ENCODE measurements around the gene MED25. TPM values are rescaled to one million over a fixed set of nuclear protein-coding genes. Genes with fewer than 3 reads are reported as not detected.

The MED25 gene
- polyA plus RNA-seq, 2 of the 4 experiments (the other 2 are of a cell fraction): 20.4 to 40.1 TPM

GRCh38 chr19:49803529-49803856 lies 14.6 kb upstream of the MED25 start:
- ChIA-PET CTCF (no interaction called here), POLR2A (no interaction called here)
- no peak overlapping the region for H3K4me2 ChIP-seq
- DNase-seq (ENCODE audit: low read depth in 1 of 2, low spot score in 1 of 2) (no peak), FAIRE-seq (no peak), ATAC-seq (no peak)
- H3K4me3 ChIP-seq: no peak overlapping the region
- WGBS (ENCODE audit: missing lambda C conversion rate): 92% methylated on average over 6 of the region's 6 CpGs
- H3K9me3 ChIP-seq: no peaks in the 10 kb centered on the region
- no peak overlapping the region for H3K27ac ChIP-seq
- no peak for TF ChIP-seq POLR2A (IDR thresholded peaks at IDR 0.05; ENCODE audit: low read length)
- TF ChIP-seq ELK1 (IDR thresholded peaks at IDR 0.05; ENCODE audit: low read depth, low read length): no peak
- no peak for TF ChIP-seq TP53 (CRISPR knock-in tag; IDR thresholded peaks at IDR 0.05)
- TF ChIP-seq JUNB (IDR thresholded peaks at IDR 0.05): no peak
- TF ChIP-seq ZFP36 (IDR thresholded peaks at IDR 0.05; ENCODE audit: borderline replicate concordance, partially characterized antibody): no peak
- TF ChIP-seq ZC3H11A (IDR thresholded peaks at IDR 0.05): no peak
- no peak for TF ChIP-seq FOXS1 (CRISPR knock-in tag; IDR thresholded peaks at IDR 0.05)
- TF ChIP-seq RFX5 (IDR thresholded peaks at IDR 0.05): no peak
- no peak for TF ChIP-seq USF2 (IDR thresholded peaks at IDR 0.05)
- TF ChIP-seq EP300 (IDR thresholded peaks at IDR 0.05): no peak
- no peak for TF ChIP-seq HDAC2 (IDR thresholded peaks at IDR 0.05)
- TF ChIP-seq CBX2 (IDR thresholded peaks at IDR 0.05; ENCODE audit: borderline replicate concordance, low read depth): no peak
- TF ChIP-seq TFCP2L1 (CRISPR knock-in tag; IDR thresholded peaks at IDR 0.05): no peak
- TF ChIP-seq HEYL (CRISPR knock-in tag; IDR thresholded peaks at IDR 0.05): no peak
- no peak for TF ChIP-seq ZNF302 (CRISPR knock-in tag; IDR thresholded peaks at IDR 0.05)
- no peak for TF ChIP-seq RAD21 (conservative IDR thresholded peaks at IDR 0.05 in 1 of 2, IDR thresholded peaks at IDR 0.05 in 1 of 2)
- no peak for TF ChIP-seq BCL3 (IDR thresholded peaks at IDR 0.05)
- TF ChIP-seq ESRRA (IDR thresholded peaks at IDR 0.05; ENCODE audit: borderline replicate concordance, low read length): no peak
- H3K4me1 ChIP-seq: peaks cover 8% of the 10 kb centered on the region

GRCh38 chr19:49805822-49806619 lies 12.1 kb upstream of the MED25 start:
- CTCF ChIA-PET: interaction anchor here (0.9 to 1.5 kb wide), 3 partner anchors 20 to 89 kb away, joined by 3 to 4 read pairs (median 3); no protein-coding TSS in a partner anchor
- Histone ChIP-seq H3K27ac (no peak overlapping the region), H3K4me3 (no peak overlapping the region), H3K4me2 (no peak overlapping the region), H3K9me3 (no peaks in the 10 kb centered on the region), H3K4me1 (peaks cover 14% of the 10 kb centered on the region)
- POLR2A ChIA-PET: no interaction called here
- ATAC-seq: no peak
- TF ChIP-seq HOXB5 (CRISPR knock-in tag; IDR thresholded peaks at IDR 0.05) (no peak), KDM1A (IDR thresholded peaks at IDR 0.05; ENCODE audit: low read depth) (0 out of 2 replicates have a peak, but pooled peaks have one; percentile 43)
- DNase-seq (ENCODE audit: low read depth in 1 of 2, low spot score in 1 of 2): no peak
- 91% methylated on average over 17 of the region's 20 CpGs for WGBS (ENCODE audit: missing lambda C conversion rate)
- no peak for FAIRE-seq

GRCh38 chr19:49806620-49806959 lies 11.5 kb upstream of the MED25 start:
- CTCF ChIA-PET: no interaction called here
- FAIRE-seq: no peak
- POLR2A ChIA-PET: interaction anchor here (1.0 kb wide), 1 partner anchor 123 kb away, joined by 4 read pairs; no protein-coding TSS in a partner anchor
- no peak overlapping the region for H3K4me2 ChIP-seq
- H3K9me3 ChIP-seq: no peaks in the 10 kb centered on the region
- no peak overlapping the region for H3K4me3 ChIP-seq
- H3K27ac ChIP-seq: no peak overlapping the region
- no peak for DNase-seq (ENCODE audit: low read depth in 1 of 2, low spot score in 1 of 2)
- H3K4me1 ChIP-seq: peaks cover 14% of the 10 kb centered on the region
- 91% methylated on average over 8 of the region's 8 CpGs for WGBS (ENCODE audit: missing lambda C conversion rate)
- no peak for ATAC-seq
- TF ChIP-seq RARB (CRISPR knock-in tag; IDR thresholded peaks at IDR 0.05): no peak
- TF ChIP-seq BCL3 (IDR thresholded peaks at IDR 0.05): no peak
- TF ChIP-seq SMC3 (IDR thresholded peaks at IDR 0.05): no peak
- TF ChIP-seq REST (IDR thresholded peaks at IDR 0.05): no peak
- no peak for TF ChIP-seq MAX (IDR thresholded peaks at IDR 0.05)
- TF ChIP-seq CEBPB (IDR thresholded peaks at IDR 0.05): no peak
- no peak for TF ChIP-seq RCOR1 (IDR thresholded peaks at IDR 0.05; ENCODE audit: low read depth, low read length)

Measured in A549 (cell line).